AG10803 (cell line): ENCODE results near the gene ATP6AP1.
"Not testable (repeated sequence)": the region's sequence is repeated elsewhere in the genome, so short reads cannot be mapped to it uniquely, and the experiment has no call there.

ENCODE experiments used
- DNase-seq: peaks from one replicate; pipeline ENCODE4 v3.0.0; 2010; ENCODE audit warnings: low read depth
- H3K4me3 ChIP-seq: 2 replicates; pipeline ENCODE4 v1.5.1; 2011; ENCODE audit warnings: mild to moderate bottlenecking, low read length, control low read depth
- CTCF ChIP-seq: conservative IDR thresholded peaks from 2 replicates; pipeline ENCODE4 v1.5.1; 2011; ENCODE audit warnings: mild to moderate bottlenecking, low read length, control low read depth, inconsistent platforms

Gene ATP6AP1

GRCh38 chrX:154382483-154383069, 45.9 kb upstream of the ATP6AP1 start:
- DNase-seq, result no peak
- no peak for TF ChIP-seq CTCF
- H3K4me3 ChIP-seq, result no peak overlapping the region

GRCh38 chrX:154383359-154384283, 44.9 kb upstream of the ATP6AP1 start:
- no peak for DNase-seq
- TF ChIP-seq CTCF, result no peak
- no peak overlapping the region for H3K4me3 ChIP-seq

GRCh38 chrX:154384284-154384892, 44.1 kb upstream of the ATP6AP1 start:
- no peak for DNase-seq
- peak; percentile 38 for TF ChIP-seq CTCF
- H3K4me3 ChIP-seq, result no peak overlapping the region

- not testable (repeated sequence) for H3K4me3 ChIP-seq, DNase-seq
Observed at GRCh38 chrX:154388094-154388493, 40.4 kb upstream of the ATP6AP1 start.

GRCh38 chrX:154388649-154389048, 39.8 kb upstream of the ATP6AP1 start:
- not testable (repeated sequence) for H3K4me3 ChIP-seq

GRCh38 chrX:154389812-154390747, 38.4 kb upstream of the ATP6AP1 start:
- H3K4me3 ChIP-seq, DNase-seq: not testable (repeated sequence)

More at GRCh38 chrX:154388649-154389048, 39.8 kb upstream of the ATP6AP1 start:
- DNase-seq, result not testable (repeated sequence)

- not testable (repeated sequence) for H3K4me3 ChIP-seq, DNase-seq
Observed at GRCh38 chrX:154396363-154396762, 32.1 kb upstream of the ATP6AP1 start.

GRCh38 chrX:154396973-154397887, 31.2 kb upstream of the ATP6AP1 start:
- peak overlapping the region; percentile 65 for H3K4me3 ChIP-seq
- TF ChIP-seq CTCF, result no peak
- peak; percentile 59 for DNase-seq
